Liver (tissue), 9 donors: ENCODE results near the gene GRIA1. TPM values are rescaled to one million over a fixed set of nuclear protein-coding genes. Genes with fewer than 3 reads are reported as not detected.

Source experiments
- DNase-seq: peaks from one replicate; pipeline ENCODE4 v3.0.0-alpha.2; 2017; ENCODE audit warnings: low spot score
- H3K27ac ChIP-seq, 2 donors: one replicate each; pipeline ENCODE4 v1.7.0; 2013; ENCODE audit warnings: inconsistent platforms in 2 of 2, low read length in 2 of 2, control low read depth in 1 of 2, low read depth in 1 of 2, mild to moderate bottlenecking in 1 of 2
- H3K27me3 ChIP-seq, 4 donors: one replicate each; pipeline versions ENCODE4 v1.6.1 to v1.7.0; 2013; ENCODE audit warnings: low read length in 3 of 4, inconsistent platforms in 1 of 4, mild to moderate bottlenecking in 1 of 4, moderate library complexity in 1 of 4; ENCODE audit not compliant: control insufficient read depth in 4 of 4, insufficient read depth in 4 of 4
- H3K36me3 ChIP-seq, 4 donors: one replicate each; pipeline versions ENCODE4 v1.6.1 to v1.7.0; 2013; ENCODE audit warnings: low read length in 3 of 4, mild to moderate bottlenecking in 3 of 4, low read depth in 1 of 4, moderate library complexity in 1 of 4; ENCODE audit not compliant: control insufficient read depth in 4 of 4, insufficient read depth in 3 of 4
- H3K4me1 ChIP-seq, 4 donors: one replicate each; pipeline versions ENCODE4 v1.6.1 to v1.7.0; 2013; ENCODE audit warnings: low read length in 3 of 4, mild to moderate bottlenecking in 3 of 4, moderate library complexity in 1 of 4; ENCODE audit not compliant: control insufficient read depth in 4 of 4, insufficient read depth in 4 of 4
- H3K4me3 ChIP-seq, 3 donors: one replicate each; pipeline versions ENCODE4 v1.6.1 to v1.7.0; 2013; ENCODE audit warnings: low read length in 3 of 3, control low read depth in 1 of 3, low read depth in 1 of 3, mild to moderate bottlenecking in 1 of 3
- H3K9ac ChIP-seq, 2 donors: one replicate each; pipeline ENCODE4 v1.7.0; 2013; ENCODE audit warnings: low read length in 2 of 2, mild to moderate bottlenecking in 2 of 2, moderate library complexity in 2 of 2, control low read depth in 1 of 2, low read depth in 1 of 2
- H3K9me3 ChIP-seq, 4 donors: one replicate each; pipeline versions ENCODE4 v1.6.1 to v1.7.0; 2013; ENCODE audit warnings: low read length in 3 of 4; ENCODE audit not compliant: control insufficient read depth in 4 of 4
- EGR1 ChIP-seq, 2 donors: IDR thresholded peaks; 2 replicates each; pipeline ENCODE4 v1.6.1; 2016 to 2018; ENCODE audit warnings: antibody characterized with exemption in 2 of 2, low read depth in 2 of 2
- GABPA ChIP-seq, 2 donors: IDR thresholded peaks in 1 of 2; conservative IDR thresholded peaks in 1 of 2; 2 replicates each; pipeline ENCODE4 v1.6.1; 2016; ENCODE audit warnings: antibody characterized with exemption in 2 of 2, mild to moderate bottlenecking in 1 of 2, moderate library complexity in 1 of 2
- JUND ChIP-seq, 2 donors: IDR thresholded peaks; 2 replicates each; pipeline ENCODE4 v1.6.1; 2016; ENCODE audit warnings: antibody characterized with exemption in 2 of 2
- NR2F2 ChIP-seq: IDR thresholded peaks from 2 replicates; pipeline ENCODE4 v1.6.1; 2016; ENCODE audit warnings: antibody characterized with exemption
- RAD21 ChIP-seq, 2 donors: IDR thresholded peaks; 2 replicates each; pipeline ENCODE4 v1.6.1; 2016; ENCODE audit warnings: antibody characterized with exemption in 2 of 2, mild to moderate bottlenecking in 2 of 2
- RXRA ChIP-seq, 2 donors: IDR thresholded peaks; 2 replicates each; pipeline ENCODE4 v1.6.1; 2017 to 2018; ENCODE audit warnings: antibody characterized with exemption in 2 of 2, mild to moderate bottlenecking in 1 of 2
- SP1 ChIP-seq: IDR thresholded peaks from 2 replicates; pipeline ENCODE4 v1.6.1; 2018; ENCODE audit warnings: antibody characterized with exemption, mild to moderate bottlenecking
- WGBS: extraction: QIAGEN DNeasy Blood & Tissue Kit; methylation state at CpG from one replicate; pipeline ENCODE4 v1.1.7; 2013; 5-methylcytosine and 5-hydroxymethylcytosine counted together
- polyA plus RNA-seq, 2 donors: library from polyadenylated mRNA; stranded (reverse) in 1 of 2; unstranded in 1 of 2; fragments of 200-250 nt in 1 of 2; fragments of >200 nt in 1 of 2; fragmentation: Nextera tagmentation in 1 of 2; extraction: Ambion mirVana in 1 of 2; gene quantifications; one replicate each; pipeline versions ENCODE4 v1.2.1 to v1.2.3, GENCODE V29; 2013 to 2015
- total RNA-seq, 2 donors: library from RNA; depleted of rRNA; stranded (reverse); fragments of >200 nt; gene quantifications; one replicate each; pipeline ENCODE4 v1.2.3, GENCODE V29; 2014
- TF ChIP-seq, protein P1 (sequence below): IDR thresholded peaks from 2 replicates; pipeline ENCODE4 v1.6.1; 2016; ENCODE audit warnings: antibody characterized with exemption
- TF ChIP-seq, protein P2 (sequence below): IDR thresholded peaks from 2 replicates; pipeline ENCODE4 v1.6.1; 2016; ENCODE audit warnings: antibody characterized with exemption, mild to moderate bottlenecking
- TF ChIP-seq, protein P3 (sequence below): IDR thresholded peaks from 2 replicates; pipeline ENCODE4 v1.6.1; 2016; ENCODE audit warnings: antibody characterized with exemption
- TF ChIP-seq, protein P4 (sequence below): fragments of 150-350 bp; IDR thresholded peaks from 2 replicates; pipeline ENCODE4 v1.5.1; 2017; ENCODE audit warnings: improper control_type of control experiment, low read depth, low read length; ENCODE audit not compliant: missing input control
- donor health status: healthy.
- donor health status: healthy.
- donor health status: healthy.
- donor health status: healthy.
- donor health status: healthy.

The GRIA1 gene
- total and polyA plus RNA-seq, 4 donors = 0.08 TPM; not detected in 3

DNA sequence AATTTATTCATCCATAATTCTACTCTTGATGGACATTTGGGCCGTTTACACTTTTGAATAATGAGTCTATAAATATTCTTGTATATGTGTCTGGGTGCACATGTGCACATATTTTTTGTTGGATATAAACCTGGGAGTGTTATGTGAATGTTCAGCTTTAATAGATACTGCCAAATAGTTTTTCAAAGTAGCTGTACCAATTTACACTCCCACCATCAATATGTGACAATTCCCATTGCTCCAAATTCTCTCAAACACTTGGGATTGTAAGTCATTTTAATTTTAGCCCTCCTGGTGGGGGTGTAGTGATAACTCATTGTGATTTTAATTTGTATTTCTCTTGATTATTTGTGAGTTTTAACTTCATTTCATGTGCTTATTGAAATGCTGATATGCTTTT, 114.9 kb downstream of the GRIA1 start:
- TF ChIP-seq RXRA (IDR thresholded peaks at IDR 0.05) (no peak), JUND (IDR thresholded peaks at IDR 0.05) (no peak), RAD21 (IDR thresholded peaks at IDR 0.05) (no peak), GABPA (IDR thresholded peaks at IDR 0.05 in 1 of 2, conservative IDR thresholded peaks at IDR 0.05 in 1 of 2) (no peak), EGR1 (IDR thresholded peaks at IDR 0.05; ENCODE audit: low read depth in 2 of 2) (no peak), NR2F2 (no peak)
- TF ChIP-seq, protein P1, sequence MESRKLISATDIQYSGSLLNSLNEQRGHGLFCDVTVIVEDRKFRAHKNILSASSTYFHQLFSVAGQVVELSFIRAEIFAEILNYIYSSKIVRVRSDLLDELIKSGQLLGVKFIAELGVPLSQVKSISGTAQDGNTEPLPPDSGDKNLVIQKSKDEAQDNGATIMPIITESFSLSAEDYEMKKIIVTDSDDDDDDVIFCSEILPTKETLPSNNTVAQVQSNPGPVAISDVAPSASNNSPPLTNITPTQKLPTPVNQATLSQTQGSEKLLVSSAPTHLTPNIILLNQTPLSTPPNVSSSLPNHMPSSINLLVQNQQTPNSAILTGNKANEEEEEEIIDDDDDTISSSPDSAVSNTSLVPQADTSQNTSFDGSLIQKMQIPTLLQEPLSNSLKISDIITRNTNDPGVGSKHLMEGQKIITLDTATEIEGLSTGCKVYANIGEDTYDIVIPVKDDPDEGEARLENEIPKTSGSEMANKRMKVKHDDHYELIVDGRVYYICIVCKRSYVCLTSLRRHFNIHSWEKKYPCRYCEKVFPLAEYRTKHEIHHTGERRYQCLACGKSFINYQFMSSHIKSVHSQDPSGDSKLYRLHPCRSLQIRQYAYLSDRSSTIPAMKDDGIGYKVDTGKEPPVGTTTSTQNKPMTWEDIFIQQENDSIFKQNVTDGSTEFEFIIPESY = no peak
- TF ChIP-seq, protein P2, sequence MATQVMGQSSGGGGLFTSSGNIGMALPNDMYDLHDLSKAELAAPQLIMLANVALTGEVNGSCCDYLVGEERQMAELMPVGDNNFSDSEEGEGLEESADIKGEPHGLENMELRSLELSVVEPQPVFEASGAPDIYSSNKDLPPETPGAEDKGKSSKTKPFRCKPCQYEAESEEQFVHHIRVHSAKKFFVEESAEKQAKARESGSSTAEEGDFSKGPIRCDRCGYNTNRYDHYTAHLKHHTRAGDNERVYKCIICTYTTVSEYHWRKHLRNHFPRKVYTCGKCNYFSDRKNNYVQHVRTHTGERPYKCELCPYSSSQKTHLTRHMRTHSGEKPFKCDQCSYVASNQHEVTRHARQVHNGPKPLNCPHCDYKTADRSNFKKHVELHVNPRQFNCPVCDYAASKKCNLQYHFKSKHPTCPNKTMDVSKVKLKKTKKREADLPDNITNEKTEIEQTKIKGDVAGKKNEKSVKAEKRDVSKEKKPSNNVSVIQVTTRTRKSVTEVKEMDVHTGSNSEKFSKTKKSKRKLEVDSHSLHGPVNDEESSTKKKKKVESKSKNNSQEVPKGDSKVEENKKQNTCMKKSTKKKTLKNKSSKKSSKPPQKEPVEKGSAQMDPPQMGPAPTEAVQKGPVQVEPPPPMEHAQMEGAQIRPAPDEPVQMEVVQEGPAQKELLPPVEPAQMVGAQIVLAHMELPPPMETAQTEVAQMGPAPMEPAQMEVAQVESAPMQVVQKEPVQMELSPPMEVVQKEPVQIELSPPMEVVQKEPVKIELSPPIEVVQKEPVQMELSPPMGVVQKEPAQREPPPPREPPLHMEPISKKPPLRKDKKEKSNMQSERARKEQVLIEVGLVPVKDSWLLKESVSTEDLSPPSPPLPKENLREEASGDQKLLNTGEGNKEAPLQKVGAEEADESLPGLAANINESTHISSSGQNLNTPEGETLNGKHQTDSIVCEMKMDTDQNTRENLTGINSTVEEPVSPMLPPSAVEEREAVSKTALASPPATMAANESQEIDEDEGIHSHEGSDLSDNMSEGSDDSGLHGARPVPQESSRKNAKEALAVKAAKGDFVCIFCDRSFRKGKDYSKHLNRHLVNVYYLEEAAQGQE = no peak
- TF ChIP-seq, protein P3, sequence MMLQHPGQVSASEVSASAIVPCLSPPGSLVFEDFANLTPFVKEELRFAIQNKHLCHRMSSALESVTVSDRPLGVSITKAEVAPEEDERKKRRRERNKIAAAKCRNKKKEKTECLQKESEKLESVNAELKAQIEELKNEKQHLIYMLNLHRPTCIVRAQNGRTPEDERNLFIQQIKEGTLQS = no peak
- no peak overlapping the region for H3K27ac ChIP-seq
- 85% methylated on average over 1 of the region's 1 CpG for WGBS
- no peaks in the 10 kb centered on the region for H3K4me1 ChIP-seq
- H3K9ac ChIP-seq = no peak overlapping the region
- peaks cover 0 to 3% (median 0%) of the 10 kb centered on the region in 4 donors for H3K9me3 ChIP-seq
- H3K36me3 ChIP-seq = no peaks in the 10 kb centered on the region
- no peaks in the 10 kb centered on the region for H3K27me3 ChIP-seq
- no peak for DNase-seq
- H3K4me3 ChIP-seq = no peak overlapping the region

DNA sequence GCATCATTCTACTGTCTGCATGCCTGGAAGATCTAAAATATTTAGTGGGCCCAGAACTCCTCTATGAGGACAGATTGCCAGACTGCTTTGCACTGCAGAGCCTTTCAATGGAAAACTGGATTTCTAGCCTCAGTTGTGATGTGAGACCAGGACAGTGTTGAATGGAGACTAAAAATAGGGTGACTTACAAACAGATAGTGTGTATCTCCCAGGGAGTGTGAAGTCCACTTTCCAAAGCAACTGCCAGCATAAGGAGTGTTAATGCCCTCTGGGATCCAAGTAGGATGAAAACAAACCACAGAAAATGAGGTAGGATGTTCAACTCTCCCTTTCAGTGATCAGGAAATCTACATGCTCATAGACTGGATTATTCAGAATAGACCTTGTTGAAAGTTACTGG, 119.5 kb downstream of the GRIA1 start:
- no peaks in the 10 kb centered on the region for H3K4me1 ChIP-seq
- H3K27me3 ChIP-seq = no peaks in the 10 kb centered on the region
- H3K27ac ChIP-seq = no peak overlapping the region
- H3K4me3 ChIP-seq = no peak overlapping the region
- TF ChIP-seq, protein P4, sequence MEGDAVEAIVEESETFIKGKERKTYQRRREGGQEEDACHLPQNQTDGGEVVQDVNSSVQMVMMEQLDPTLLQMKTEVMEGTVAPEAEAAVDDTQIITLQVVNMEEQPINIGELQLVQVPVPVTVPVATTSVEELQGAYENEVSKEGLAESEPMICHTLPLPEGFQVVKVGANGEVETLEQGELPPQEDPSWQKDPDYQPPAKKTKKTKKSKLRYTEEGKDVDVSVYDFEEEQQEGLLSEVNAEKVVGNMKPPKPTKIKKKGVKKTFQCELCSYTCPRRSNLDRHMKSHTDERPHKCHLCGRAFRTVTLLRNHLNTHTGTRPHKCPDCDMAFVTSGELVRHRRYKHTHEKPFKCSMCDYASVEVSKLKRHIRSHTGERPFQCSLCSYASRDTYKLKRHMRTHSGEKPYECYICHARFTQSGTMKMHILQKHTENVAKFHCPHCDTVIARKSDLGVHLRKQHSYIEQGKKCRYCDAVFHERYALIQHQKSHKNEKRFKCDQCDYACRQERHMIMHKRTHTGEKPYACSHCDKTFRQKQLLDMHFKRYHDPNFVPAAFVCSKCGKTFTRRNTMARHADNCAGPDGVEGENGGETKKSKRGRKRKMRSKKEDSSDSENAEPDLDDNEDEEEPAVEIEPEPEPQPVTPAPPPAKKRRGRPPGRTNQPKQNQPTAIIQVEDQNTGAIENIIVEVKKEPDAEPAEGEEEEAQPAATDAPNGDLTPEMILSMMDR = no peak
- no peak for TF ChIP-seq EGR1 (IDR thresholded peaks at IDR 0.05; ENCODE audit: low read depth in 2 of 2)
- no peak for TF ChIP-seq SP1
- no peak for DNase-seq
- no peaks in the 10 kb centered on the region for H3K36me3 ChIP-seq
- H3K9ac ChIP-seq = no peak overlapping the region
- no peaks in the 10 kb centered on the region for H3K9me3 ChIP-seq
